CD8-positive, alpha-beta memory T cell (primary cell): ENCODE data around the gene BUB1. TPM values are rescaled to one million over a fixed set of nuclear protein-coding genes. Genes with fewer than 3 reads are reported as not detected.
A peak's percentile ranks its signal among the peaks of the same experiment; 100 is the strongest.

Experiments
- CTCF ChIA-PET: fragments of 350-600 bp; sonication (Branson Sonifier 250); formaldehyde crosslinking; loops from one replicate; lab custom pipeline; 2021; ENCODE audit warnings: antibody characterized with exemption; lab: Charles Lee
- POLR2A ChIA-PET: fragments of 350-600 bp; sonication (Branson Sonifier 250); formaldehyde crosslinking; loops from one replicate; lab custom pipeline; 2021; ENCODE audit warnings: antibody characterized with exemption; lab: Charles Lee
- DNase-seq, 5 donors: peaks; one replicate each; pipeline versions ENCODE4 v3.0.0 to v3.0.0-alpha.2; 2020 to 2022; ENCODE audit warnings: mixed read lengths in 1 of 5
- H3K27ac ChIP-seq: one replicate; pipeline ENCODE4 v1.7.0; 2013; ENCODE audit warnings: low read depth, mild to moderate bottlenecking, low read length, moderate library complexity
- H3K27me3 ChIP-seq: 2 replicates; pipeline ENCODE4 v1.7.0; 2013; ENCODE audit warnings: low read length, mild to moderate bottlenecking; ENCODE audit not compliant: insufficient read depth, poor library complexity, severe bottlenecking
- H3K36me3 ChIP-seq: 2 replicates; pipeline ENCODE4 v1.7.0; 2013; ENCODE audit warnings: mild to moderate bottlenecking, low read length, moderate library complexity; ENCODE audit not compliant: insufficient read depth
- H3K4me1 ChIP-seq: 2 replicates; pipeline ENCODE4 v1.7.0; 2013; ENCODE audit warnings: mild to moderate bottlenecking, low read length, moderate library complexity; ENCODE audit not compliant: insufficient read depth
- H3K4me3 ChIP-seq: 2 replicates; pipeline ENCODE4 v1.7.0; 2013; ENCODE audit warnings: mild to moderate bottlenecking, low read length
- H3K9me3 ChIP-seq: 2 replicates; pipeline ENCODE4 v1.7.0; 2013; ENCODE audit warnings: mild to moderate bottlenecking, low read length
- H3K27ac Mint-ChIP-seq, 8 donors: one replicate each; pipeline ENCODE4 v1.8.0; 2020 to 2021; ENCODE audit warnings: mixed read lengths in 8 of 8, mild to moderate bottlenecking in 6 of 8, inconsistent platforms in 3 of 8, moderate library complexity in 3 of 8
- H3K27me3 Mint-ChIP-seq, 2 donors: one replicate each; pipeline ENCODE4 v1.8.0; 2020 to 2021; ENCODE audit warnings: mixed read lengths in 2 of 2, mild to moderate bottlenecking in 1 of 2, moderate library complexity in 1 of 2
- H3K36me3 Mint-ChIP-seq, 3 donors: one replicate each; pipeline ENCODE4 v1.8.0; 2020 to 2021; ENCODE audit warnings: mixed read lengths in 3 of 3, inconsistent platforms in 1 of 3, mild to moderate bottlenecking in 1 of 3
- H3K4me1 Mint-ChIP-seq, 3 donors: one replicate each; pipeline ENCODE4 v1.8.0; 2020 to 2021; ENCODE audit warnings: mixed read lengths in 3 of 3, inconsistent platforms in 1 of 3, mild to moderate bottlenecking in 1 of 3
- H3K4me3 Mint-ChIP-seq, 7 donors: one replicate each; pipeline ENCODE4 v1.8.0; 2020 to 2021; ENCODE audit warnings: mixed read lengths in 7 of 7, mild to moderate bottlenecking in 6 of 7, moderate library complexity in 4 of 7, inconsistent platforms in 2 of 7
- H3K9me3 Mint-ChIP-seq, 5 donors: one replicate each; pipeline ENCODE4 v1.8.0; 2020 to 2022; ENCODE audit warnings: mixed read lengths in 5 of 5, mild to moderate bottlenecking in 3 of 5, moderate library complexity in 2 of 5, inconsistent platforms in 1 of 5
- polyA plus RNA-seq: library from polyadenylated mRNA; unstranded; fragments of 300-500 nt; fragmentation: Illumina TruSeq; gene quantifications from one replicate; pipeline ENCODE4 v1.2.3, GENCODE V29; 2021
- total RNA-seq, 2 experiments: library from RNA; stranded (reverse); gene quantifications; one replicate each; pipeline ENCODE4 v1.2.3, GENCODE V29; 2021

Gene BUB1
- total and polyA plus RNA-seq, 3 experiments from 2014 or later: 0.56 to 49.5 (median 46.9) TPM

GRCh38 chr2:110717734-110718133, 39.9 kb upstream of the BUB1 start:
- Histone ChIP-seq H3K27ac (no peak overlapping the region), H3K27me3 (no peaks in the 10 kb centered on the region), H3K9me3 (no peaks in the 10 kb centered on the region), H3K4me1 (no peaks in the 10 kb centered on the region), H3K4me3 (no peak overlapping the region), H3K36me3 (no peaks in the 10 kb centered on the region)
- ChIA-PET CTCF (no interaction called here), POLR2A (no interaction called here)
- no peak for DNase-seq
- no peak overlapping the region for H3K4me3 Mint-ChIP-seq
- H3K27me3 Mint-ChIP-seq: peaks cover 29 to 51% of the 10 kb centered on the region in 2 donors
- no peak overlapping the region for H3K27ac Mint-ChIP-seq
- H3K36me3 Mint-ChIP-seq: no peaks in the 10 kb centered on the region
- no peaks in the 10 kb centered on the region for H3K4me1 Mint-ChIP-seq
- H3K9me3 Mint-ChIP-seq: peaks cover 0 to 2% (median 0%) of the 10 kb centered on the region in 5 donors

- ChIA-PET CTCF (no interaction called here), POLR2A (no interaction called here)
- Mint-ChIP-seq H3K9me3 (peaks cover 0 to 2% (median 0%) of the 10 kb centered on the region in 5 donors), H3K36me3 (no peaks in the 10 kb centered on the region), H3K27ac (no peak overlapping the region), H3K27me3 (peaks cover 33 to 57% of the 10 kb centered on the region in 2 donors), H3K4me1 (no peaks in the 10 kb centered on the region), H3K4me3 (no peak overlapping the region)
- Histone ChIP-seq H3K9me3 (no peaks in the 10 kb centered on the region), H3K27ac (no peak overlapping the region), H3K4me1 (no peaks in the 10 kb centered on the region), H3K4me3 (no peak overlapping the region), H3K27me3 (no peaks in the 10 kb centered on the region), H3K36me3 (no peaks in the 10 kb centered on the region)
- no peak for DNase-seq
Observed at GRCh38 chr2:110716959-110717645, 39.2 kb upstream of the BUB1 start.

GRCh38 chr2:110714452-110715224, 36.8 kb upstream of the BUB1 start:
- H3K4me1 Mint-ChIP-seq: no peaks in the 10 kb centered on the region
- H3K36me3 ChIP-seq: no peaks in the 10 kb centered on the region
- ChIA-PET POLR2A (no interaction called here), CTCF (no interaction called here)
- DNase-seq: no peak
- H3K27ac ChIP-seq: no peak overlapping the region
- H3K27me3 ChIP-seq: no peaks in the 10 kb centered on the region
- H3K4me3 Mint-ChIP-seq: no peak overlapping the region
- H3K4me3 ChIP-seq: no peak overlapping the region
- peaks cover 36 to 64% of the 10 kb centered on the region in 2 donors for H3K27me3 Mint-ChIP-seq
- H3K9me3 Mint-ChIP-seq: no peaks in the 10 kb centered on the region
- no peaks in the 10 kb centered on the region for H3K4me1 ChIP-seq
- H3K9me3 ChIP-seq: no peaks in the 10 kb centered on the region
- H3K27ac Mint-ChIP-seq: peak overlapping the region in 1 of 8 donors; percentile 44
- H3K36me3 Mint-ChIP-seq: no peaks in the 10 kb centered on the region

GRCh38 chr2:110713513-110714362, 35.9 kb upstream of the BUB1 start:
- H3K27me3 Mint-ChIP-seq: peaks cover 36 to 64% of the 10 kb centered on the region in 2 donors
- no peak overlapping the region for H3K4me3 Mint-ChIP-seq
- no peaks in the 10 kb centered on the region for H3K9me3 ChIP-seq
- H3K4me3 ChIP-seq: no peak overlapping the region
- H3K4me1 Mint-ChIP-seq: no peaks in the 10 kb centered on the region
- H3K27me3 ChIP-seq: no peaks in the 10 kb centered on the region
- no peaks in the 10 kb centered on the region for H3K36me3 ChIP-seq
- H3K4me1 ChIP-seq: no peaks in the 10 kb centered on the region
- ChIA-PET POLR2A (no interaction called here), CTCF (no interaction called here)
- H3K36me3 Mint-ChIP-seq: no peaks in the 10 kb centered on the region
- no peak for DNase-seq
- H3K9me3 Mint-ChIP-seq: no peaks in the 10 kb centered on the region
- H3K27ac Mint-ChIP-seq: peak overlapping the region in 1 of 8 donors; percentile 58
- H3K27ac ChIP-seq: no peak overlapping the region

DNA sequence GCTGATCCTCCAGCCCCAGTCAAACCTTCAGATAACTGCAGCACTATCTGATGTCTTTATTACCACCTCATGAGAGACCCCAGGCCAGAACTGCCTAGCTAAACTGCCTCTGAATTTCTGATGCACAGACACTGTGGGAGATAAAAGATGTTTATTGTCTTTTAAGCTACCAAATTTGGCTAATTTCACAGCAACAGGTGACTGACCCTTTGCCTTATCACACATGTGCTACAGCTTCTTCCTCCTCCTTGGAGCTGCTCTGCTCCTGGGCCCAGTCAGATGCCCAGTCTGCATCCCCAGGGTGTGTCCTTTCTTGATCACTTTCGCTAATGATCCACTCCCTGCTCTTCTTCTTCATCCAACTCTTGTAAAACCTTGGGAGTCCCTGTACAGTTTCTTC, 34.9 kb upstream of the BUB1 start:
- Mint-ChIP-seq H3K27ac (peak overlapping the region in 1 of 8 donors; percentile 1), H3K9me3 (no peaks in the 10 kb centered on the region), H3K27me3 (peaks cover 33 to 64% of the 10 kb centered on the region in 2 donors), H3K36me3 (no peaks in the 10 kb centered on the region), H3K4me1 (no peaks in the 10 kb centered on the region), H3K4me3 (no peak overlapping the region)
- no peaks in the 10 kb centered on the region for H3K27me3 ChIP-seq
- no peaks in the 10 kb centered on the region for H3K4me1 ChIP-seq
- ChIA-PET CTCF (no interaction called here), POLR2A (no interaction called here)
- no peak overlapping the region for H3K27ac ChIP-seq
- no peaks in the 10 kb centered on the region for H3K9me3 ChIP-seq
- H3K4me3 ChIP-seq: no peak overlapping the region
- no peak for DNase-seq
- no peaks in the 10 kb centered on the region for H3K36me3 ChIP-seq

- H3K4me3 ChIP-seq: no peak overlapping the region
- H3K27me3 ChIP-seq: no peaks in the 10 kb centered on the region
- no peaks in the 10 kb centered on the region for H3K9me3 Mint-ChIP-seq
- CTCF ChIA-PET: no interaction called here
- no peak overlapping the region for H3K27ac Mint-ChIP-seq
- no peaks in the 10 kb centered on the region for H3K36me3 ChIP-seq
- no peaks in the 10 kb centered on the region for H3K4me1 Mint-ChIP-seq
- no peaks in the 10 kb centered on the region for H3K4me1 ChIP-seq
- DNase-seq: no peak
- no peaks in the 10 kb centered on the region for H3K36me3 Mint-ChIP-seq
- peaks cover 15 to 55% of the 10 kb centered on the region in 2 donors for H3K27me3 Mint-ChIP-seq
- no peak overlapping the region for H3K4me3 Mint-ChIP-seq
- H3K9me3 ChIP-seq: no peaks in the 10 kb centered on the region
- POLR2A ChIA-PET: no interaction called here
- no peak overlapping the region for H3K27ac ChIP-seq
Observed at GRCh38 chr2:110708455-110708854, 30.6 kb upstream of the BUB1 start.

GRCh38 chr2:110707386-110707965, 29.6 kb upstream of the BUB1 start:
- Mint-ChIP-seq H3K4me3 (no peak overlapping the region), H3K27me3 (peaks cover 14 to 47% of the 10 kb centered on the region in 2 donors), H3K36me3 (no peaks in the 10 kb centered on the region), H3K4me1 (no peaks in the 10 kb centered on the region), H3K9me3 (no peaks in the 10 kb centered on the region), H3K27ac (no peak overlapping the region)
- Histone ChIP-seq H3K36me3 (no peaks in the 10 kb centered on the region), H3K4me1 (no peaks in the 10 kb centered on the region), H3K27ac (no peak overlapping the region), H3K4me3 (no peak overlapping the region), H3K27me3 (no peaks in the 10 kb centered on the region), H3K9me3 (no peaks in the 10 kb centered on the region)
- no peak for DNase-seq
- POLR2A ChIA-PET: no interaction called here
- CTCF ChIA-PET: no interaction called here
